Ammon's horn (tissue), 1 donor: ENCODE data around the gene CALB2.
A peak's percentile ranks its signal among the peaks of the same experiment; 100 is the strongest.
"Not testable (repeated sequence)": the region's sequence is repeated elsewhere in the genome, so short reads cannot be mapped to it uniquely, and the experiment has no call there.

Source experiments
- DNase-seq: peaks from one replicate; pipeline ENCODE4 v3.0.0-alpha.2; 2016; ENCODE audit warnings: low spot score

CALB2 gene

DNA sequence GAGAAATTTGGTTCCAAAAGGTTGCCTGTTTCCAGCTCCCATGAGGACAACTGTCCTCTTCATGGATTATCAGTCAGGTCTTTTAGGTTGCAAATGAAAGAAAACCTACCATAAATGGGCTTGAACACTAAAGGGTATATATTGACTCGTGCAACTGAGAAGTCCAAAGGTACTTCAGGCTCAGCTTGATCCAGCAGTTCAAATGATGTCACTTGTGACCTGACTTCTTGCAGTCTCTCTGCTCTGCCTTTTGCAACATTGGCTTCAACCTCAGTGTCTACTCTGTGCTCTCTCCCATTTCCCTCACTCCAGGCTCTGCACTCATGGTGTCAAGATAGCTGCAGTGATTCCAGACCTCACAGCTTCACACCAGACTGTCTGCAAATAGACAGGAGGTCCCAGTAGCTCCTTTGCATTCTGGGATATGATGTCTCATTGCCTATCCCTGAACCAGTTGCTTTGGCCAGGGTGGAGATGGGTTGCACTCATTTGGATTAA lies 5.5 kb upstream of the CALB2 start:
- no peak for DNase-seq

GRCh38 chr16:71353736-71354135 lies 4.8 kb upstream of the CALB2 start:
- no peak for DNase-seq

DNA sequence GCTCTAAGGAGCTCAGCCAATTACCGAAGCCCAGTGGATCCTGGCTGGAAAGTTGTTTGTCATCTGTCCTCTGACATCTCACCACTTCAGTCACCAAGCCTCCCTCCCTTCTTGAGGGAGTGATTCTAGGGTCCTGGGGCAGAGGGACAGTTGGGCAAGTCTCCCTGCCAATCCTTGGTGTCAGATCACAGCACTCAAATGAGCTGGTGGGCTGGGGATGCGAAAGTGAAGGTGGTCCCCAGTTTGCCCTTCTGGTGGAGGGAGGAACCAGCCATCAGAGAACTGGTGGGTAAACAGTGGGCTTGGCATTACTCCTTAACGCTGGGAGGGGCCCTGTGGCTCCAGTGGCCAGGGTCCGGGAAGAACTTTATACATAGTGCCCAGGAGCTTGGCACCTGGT lies 4.4 kb upstream of the CALB2 start:
- no peak for DNase-seq

DNA sequence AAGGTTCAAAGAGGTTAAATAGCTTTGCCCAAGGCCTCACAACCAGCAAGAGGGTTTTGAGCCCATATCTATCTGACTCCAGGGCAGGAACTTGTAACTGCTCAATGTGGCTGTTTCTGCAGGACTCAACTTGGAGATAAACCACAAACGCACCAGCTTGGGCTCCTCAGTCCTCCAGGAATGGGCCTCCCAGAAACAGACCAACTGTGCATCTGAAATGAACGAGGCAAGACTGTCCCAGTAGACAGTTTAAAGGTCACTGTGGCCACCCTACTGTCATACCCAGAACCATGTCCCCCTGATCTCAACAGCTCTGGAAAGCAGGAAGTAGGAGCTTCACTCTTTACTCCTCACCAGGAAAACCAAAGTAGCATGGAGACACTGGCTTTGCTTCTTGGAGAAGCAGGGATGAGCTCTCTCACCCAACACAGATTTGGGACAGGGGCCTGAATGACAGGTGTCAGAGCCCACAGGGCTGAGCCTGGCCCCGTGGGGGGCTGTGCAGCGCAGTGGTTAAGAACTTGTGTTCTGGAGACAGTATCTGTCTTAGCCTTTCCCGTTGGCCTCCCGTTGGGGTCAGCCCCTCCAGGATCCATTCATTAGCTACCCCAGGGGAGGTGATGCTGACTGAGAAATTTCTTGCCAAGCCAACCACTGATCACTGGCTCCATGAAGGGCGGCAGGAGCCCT lies 2.3 kb upstream of the CALB2 start:
- no peak for DNase-seq

DNA sequence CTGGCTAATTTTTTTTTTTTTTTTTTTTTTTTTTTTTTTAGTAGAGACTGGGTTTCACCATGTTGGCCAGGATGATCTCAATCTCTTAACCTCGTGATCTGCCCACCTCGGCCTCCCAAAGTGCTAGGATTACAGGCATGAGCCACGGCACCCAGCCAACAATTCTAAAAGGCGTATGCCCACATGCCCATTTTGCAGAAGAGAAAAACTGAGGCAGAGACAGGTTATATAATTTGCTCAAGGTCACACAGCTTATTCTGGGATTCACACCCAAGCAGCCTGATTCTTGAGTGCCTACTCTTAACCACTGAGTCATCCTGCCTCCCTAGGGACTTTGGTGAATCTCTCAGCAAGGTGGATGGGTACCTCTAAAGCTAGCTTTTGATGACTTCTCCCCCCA lies 1.6 kb upstream of the CALB2 start:
- not testable (repeated sequence) for DNase-seq

DNA sequence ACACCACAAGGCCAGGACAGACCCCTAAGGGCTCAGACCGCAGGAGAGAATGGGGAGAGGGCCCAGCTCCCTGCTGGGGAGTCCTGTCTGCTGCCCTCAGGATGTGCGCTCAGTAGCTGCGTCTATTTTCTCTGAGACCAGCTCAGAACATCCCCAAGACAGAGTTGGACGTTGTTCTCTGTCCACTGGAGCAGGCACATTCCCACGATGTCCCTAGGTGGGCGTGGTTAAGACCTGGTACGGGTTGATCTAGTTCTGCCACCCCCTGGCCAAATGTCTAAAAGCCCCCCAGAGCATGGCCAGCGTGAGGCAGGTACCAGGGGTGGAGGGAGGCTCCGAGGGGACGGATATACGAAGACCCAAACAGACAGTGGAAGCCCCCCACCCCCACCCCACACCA lies 842 bp upstream of the CALB2 start:
- no peak for DNase-seq

DNA sequence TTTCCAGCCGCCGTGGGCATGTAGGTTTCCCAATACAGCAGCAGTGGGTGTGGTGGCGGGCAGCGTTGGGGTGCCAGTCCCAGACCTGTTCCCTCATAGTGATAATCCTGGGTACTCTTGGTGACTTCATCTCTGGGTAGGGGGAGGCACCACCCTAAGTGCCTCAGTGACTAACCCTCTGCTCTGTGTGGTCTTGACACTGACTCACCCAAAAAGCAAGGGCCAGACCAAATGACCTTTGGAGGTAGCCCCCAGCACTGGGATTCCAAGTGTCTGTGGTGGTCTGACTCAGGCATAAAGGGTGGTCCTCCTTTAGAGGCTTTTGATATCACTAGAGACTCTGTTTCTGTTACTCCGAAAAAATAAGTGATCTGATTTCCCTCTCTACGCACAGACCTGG lies 908 bp downstream of the CALB2 start:
- DNase-seq: no peak

- no peak for DNase-seq
These were observed 1.9 kb downstream of the CALB2 start for GRCh38 chr16:71360378-71360777.

DNA sequence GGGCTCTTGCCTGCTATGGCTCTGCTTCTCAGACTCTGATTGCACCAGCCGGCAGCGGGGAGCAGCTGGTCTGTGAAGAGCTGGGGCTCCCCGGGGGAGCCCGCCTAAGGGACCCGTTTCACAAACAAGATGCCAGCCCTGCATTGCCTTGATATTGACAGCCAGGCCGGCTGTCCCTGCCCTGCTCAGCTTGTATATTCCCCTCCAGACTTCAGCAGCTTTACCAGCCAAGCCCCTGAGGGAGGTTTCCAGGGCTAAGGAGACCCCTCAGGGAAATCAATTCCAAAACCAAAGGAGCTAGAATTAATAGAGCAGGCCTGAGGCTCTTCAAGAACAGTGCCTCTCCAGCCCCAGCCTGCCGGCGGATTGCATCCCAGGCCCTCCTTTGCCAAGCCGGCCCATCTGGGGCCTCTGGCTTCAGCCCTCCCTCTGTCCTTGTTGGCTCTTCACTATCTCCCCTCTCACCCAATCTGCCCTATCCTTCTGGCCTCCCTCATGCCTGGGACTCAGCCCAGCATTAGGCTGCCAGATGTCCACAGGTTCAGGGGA lies 5.7 kb downstream of the CALB2 start:
- DNase-seq: no peak

DNA sequence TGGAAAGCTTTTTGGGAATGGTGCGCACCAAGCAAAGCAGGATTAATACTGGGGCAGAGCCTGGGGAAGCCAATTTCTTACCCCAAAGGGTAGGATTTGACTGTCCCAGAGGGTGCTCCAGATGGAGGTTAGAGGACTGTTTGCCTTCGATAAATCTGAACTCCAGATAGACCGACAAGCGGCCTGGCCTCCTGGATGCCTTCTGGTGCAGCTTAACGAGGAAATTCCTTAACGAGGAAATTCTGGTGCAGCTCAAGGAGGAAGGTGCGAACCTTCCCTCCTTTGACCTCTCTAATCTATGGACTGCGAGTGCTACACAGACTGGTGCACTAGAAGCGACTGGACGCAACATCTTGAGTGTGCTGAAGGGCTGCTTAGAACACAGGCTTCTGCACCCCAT lies 6.5 kb downstream of the CALB2 start:
- no peak for DNase-seq

- DNase-seq: peak; percentile 26
These were observed 8.9 kb downstream of the CALB2 start for GRCh38 chr16:71367241-71367976.

DNA sequence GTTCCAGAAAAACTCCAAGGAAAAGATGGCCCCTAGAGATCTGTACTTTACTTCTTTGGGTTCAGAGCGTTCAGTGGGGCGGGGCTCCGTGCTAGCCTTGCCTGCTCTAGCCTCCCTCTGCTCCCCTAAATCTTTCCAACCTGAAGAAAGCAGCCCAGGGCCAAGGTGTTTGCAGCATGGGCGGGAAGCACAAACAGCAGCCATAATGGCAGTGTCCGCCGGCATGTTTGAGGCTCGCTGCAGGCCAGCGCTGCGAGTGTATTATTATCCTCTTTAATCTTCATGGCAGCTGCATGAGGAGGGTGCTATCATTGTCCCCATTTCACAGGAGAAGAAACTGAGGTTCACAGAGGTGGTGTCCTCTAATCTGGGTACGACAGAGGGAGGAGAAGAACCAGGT lies 10.4 kb downstream of the CALB2 start:
- DNase-seq: no peak

DNA sequence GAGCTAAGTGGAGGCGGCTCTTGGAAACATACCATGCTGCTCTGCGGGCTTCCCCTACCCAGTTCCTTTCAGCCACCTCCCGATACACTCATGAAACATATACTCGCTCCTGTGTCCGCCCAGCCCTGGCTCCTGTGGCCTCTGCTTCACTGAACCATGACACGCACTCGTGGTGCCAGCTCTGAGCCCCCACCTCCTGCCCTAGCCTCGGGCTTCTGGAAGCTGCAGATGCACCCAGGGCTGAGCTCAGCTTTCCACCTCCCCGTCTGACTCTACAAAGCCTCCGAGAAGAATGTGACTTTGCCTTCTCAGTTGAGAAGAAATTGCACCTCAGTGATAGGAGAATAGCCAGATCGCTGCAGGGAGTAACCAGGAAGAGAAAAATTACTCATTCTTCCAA lies 11.0 kb downstream of the CALB2 start:
- DNase-seq: no peak

- no peak for DNase-seq
These were observed 12.7 kb downstream of the CALB2 start for GRCh38 chr16:71371237-71371636.

DNA sequence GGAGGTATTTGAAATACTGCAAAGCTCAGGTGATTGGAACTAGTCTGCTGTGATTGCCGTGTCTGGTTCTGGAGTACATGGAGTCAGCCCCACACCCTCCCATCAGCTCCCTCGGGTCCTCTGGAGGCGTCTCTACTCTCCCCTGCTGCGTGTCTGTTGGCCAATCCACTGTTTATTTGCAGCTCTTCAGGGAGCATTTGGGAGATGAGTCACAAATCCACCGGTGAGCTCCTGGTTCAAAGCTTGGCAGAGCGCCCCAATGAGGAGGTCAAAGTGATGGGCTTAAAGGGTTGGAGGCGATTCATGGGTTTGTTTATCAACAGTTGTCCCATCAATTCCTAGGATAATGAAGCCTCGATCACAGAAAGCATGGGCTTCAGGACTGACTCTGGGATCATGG lies 14.6 kb downstream of the CALB2 start:
- DNase-seq: no peak

DNA sequence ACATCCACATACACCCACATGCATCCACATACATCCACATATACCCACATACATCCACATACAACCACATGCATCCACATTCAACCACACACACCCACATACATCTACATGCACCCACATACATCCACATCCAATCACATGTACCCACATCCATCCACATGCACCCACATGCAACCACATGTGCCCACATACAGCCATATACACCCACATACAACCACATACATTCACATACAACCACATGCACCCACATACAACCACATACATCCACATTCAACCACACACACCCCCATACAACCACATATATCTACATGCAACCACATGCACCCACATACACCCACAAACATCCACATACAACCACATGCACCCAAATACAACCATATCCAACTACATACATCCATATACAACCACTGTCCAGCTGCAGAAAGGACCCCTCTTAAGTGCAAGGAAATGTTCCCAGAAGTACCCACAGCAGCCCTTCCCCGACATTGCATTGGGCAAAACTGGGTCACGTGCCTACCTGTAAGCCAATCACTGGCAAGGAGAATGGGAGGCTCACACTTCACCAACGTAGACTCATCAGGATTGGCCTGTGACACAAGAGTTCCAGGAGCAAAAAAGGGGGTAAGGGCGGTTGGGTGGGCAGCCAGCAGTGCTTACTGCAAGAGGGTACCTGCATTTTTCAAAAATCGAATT lies 18.1 kb downstream of the CALB2 start:
- no peak for DNase-seq

DNA sequence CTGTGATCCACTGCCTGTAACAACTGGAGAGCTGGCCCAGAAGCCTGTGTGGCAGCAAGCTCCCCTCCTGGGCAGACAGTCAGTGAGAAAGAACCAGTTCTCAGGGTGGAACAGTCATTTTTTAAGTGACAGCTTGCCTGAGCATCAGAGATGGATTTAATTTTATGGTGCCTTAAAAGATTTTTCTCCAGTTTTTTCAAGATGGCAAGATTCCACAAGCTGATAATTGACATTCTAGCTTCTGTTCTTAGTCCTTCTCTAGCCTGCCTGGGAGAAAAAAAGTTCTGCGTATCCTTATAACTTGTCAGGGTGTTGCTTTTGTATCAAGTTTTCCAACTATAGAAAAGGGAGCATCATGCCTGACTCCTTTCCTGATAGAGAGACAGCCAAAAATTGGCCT lies 21.2 kb downstream of the CALB2 start:
- DNase-seq: no peak

- no peak for DNase-seq
These were observed 22.3 kb downstream of the CALB2 start for GRCh38 chr16:71380831-71381230.

GRCh38 chr16:71383054-71383773 lies 24.7 kb downstream of the CALB2 start:
- peak; percentile 12 for DNase-seq

DNA sequence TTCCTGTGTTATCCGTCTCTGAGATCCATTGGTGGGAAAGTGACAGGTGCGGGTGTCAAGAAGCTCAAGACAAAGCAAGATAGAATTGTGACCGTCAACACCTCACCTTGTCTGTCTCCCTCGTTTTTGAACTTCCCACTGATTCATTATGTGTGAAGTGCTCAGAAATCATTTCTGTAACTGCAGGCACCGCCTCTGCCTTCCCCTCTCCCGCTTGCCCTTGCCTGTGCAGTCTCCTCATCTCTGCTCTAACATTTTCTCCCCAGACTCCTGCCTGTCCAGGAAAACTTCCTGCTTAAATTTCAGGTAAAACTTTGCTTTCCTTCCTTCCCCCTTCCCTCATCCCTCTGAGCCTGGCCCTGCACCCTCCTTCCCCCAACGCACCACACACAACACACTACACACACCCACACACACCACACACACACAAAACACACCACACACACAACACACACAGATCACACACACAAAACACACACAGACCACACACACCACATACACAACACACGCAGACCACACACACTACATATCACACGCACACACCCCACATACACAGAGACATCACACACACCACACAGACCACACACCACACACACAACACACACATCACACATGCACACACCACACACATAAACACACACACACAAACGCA lies 25.7 kb downstream of the CALB2 start:
- DNase-seq: no peak

- no peak for DNase-seq
These were observed 28.7 kb downstream of the CALB2 start for GRCh38 chr16:71387045-71387871.
